ENCODE data around the gene RAD18. TPM values are rescaled to one million over a fixed set of nuclear protein-coding genes. Genes with fewer than 3 reads are reported as not detected.

RAD18 gene
- total and polyA plus RNA-seq, 9 donors = 2.9 to 9.2 (median 7.8) TPM

GRCh38 chr3:8987645-8988383 is 24.5 kb upstream of the RAD18 start:
- no peaks in the 10 kb centered on the region for H3K9me3 ChIP-seq
- TF ChIP-seq POLR2A (IDR thresholded peaks at IDR 0.05) (no peak), EP300 (IDR thresholded peaks at IDR 0.05) (no peak), CTCF (IDR thresholded peaks at IDR 0.05) (peak; percentile 38 to 48 (median 41))
- intact Hi-C loops (cut with DNase I) = loop anchor here in 3 of 4 donors (2.0 to 5.0 kb wide), 2 partner anchors 79 to 314 kb away; no protein-coding TSS in a partner anchor
- no peaks in the 10 kb centered on the region for H3K4me1 ChIP-seq (ENCODE audit: insufficient read depth)
- 42 to 52% (median 44%) methylated on average over 15 of the region's 15 CpGs for WGBS, 3 donors
- DNase-seq = peak; percentile 47 to 79 (median 69)
- no peaks in the 10 kb centered on the region for H3K36me3 ChIP-seq
- H3K27me3 ChIP-seq = no peaks in the 10 kb centered on the region
- H3K4me3 ChIP-seq = no peak overlapping the region
- H3K27ac ChIP-seq = no peak overlapping the region

GRCh38 chr3:8987226-8987625 is 24.0 kb upstream of the RAD18 start:
- Histone ChIP-seq H3K9me3 (no peaks in the 10 kb centered on the region), H3K36me3 (no peaks in the 10 kb centered on the region), H3K27ac (no peak overlapping the region), H3K4me3 (no peak overlapping the region), H3K4me1 (ENCODE audit: insufficient read depth) (no peaks in the 10 kb centered on the region), H3K27me3 (no peaks in the 10 kb centered on the region)
- DNase-seq = no peak
- intact Hi-C loops (cut with DNase I) = loop anchor here in 2 of 4 donors (5.0 kb wide), 1 partner anchor 315 kb away; no protein-coding TSS in a partner anchor
- 83 to 92% (median 86%) methylated on average over 6 of the region's 6 CpGs for WGBS, 3 donors
- TF ChIP-seq CTCF (IDR thresholded peaks at IDR 0.05) (no peak), EP300 (IDR thresholded peaks at IDR 0.05) (no peak)

GRCh38 chr3:8986741-8987140 is 23.5 kb upstream of the RAD18 start:
- no peak overlapping the region for H3K27ac ChIP-seq
- 83 to 84% (median 84%) methylated on average over 6 of the region's 6 CpGs for WGBS, 3 donors
- no peaks in the 10 kb centered on the region for H3K9me3 ChIP-seq

GRCh38 chr3:8985876-8986275 is 22.6 kb upstream of the RAD18 start:
- intact Hi-C loops (cut with DNase I) = loop anchor here in 2 of 4 donors (5.0 kb wide), 1 partner anchor 316 kb away; no protein-coding TSS in a partner anchor
- 82 to 89% (median 86%) methylated on average over 9 of the region's 9 CpGs for WGBS, 3 donors
- no peak for DNase-seq

More at GRCh38 chr3:8986741-8987140, 23.5 kb upstream of the RAD18 start:
- DNase-seq = no peak
- H3K36me3 ChIP-seq = no peaks in the 10 kb centered on the region
- no peaks in the 10 kb centered on the region for H3K4me1 ChIP-seq (ENCODE audit: insufficient read depth)
- intact Hi-C loops (cut with DNase I) = loop anchor here in 2 of 4 donors (5.0 kb wide), 1 partner anchor 316 kb away; no protein-coding TSS in a partner anchor
- no peak overlapping the region for H3K4me3 ChIP-seq
- no peak for TF ChIP-seq CTCF (IDR thresholded peaks at IDR 0.05)
- TF ChIP-seq POLR2A (IDR thresholded peaks at IDR 0.05) = no peak
- no peak for TF ChIP-seq EP300 (IDR thresholded peaks at IDR 0.05)
- no peaks in the 10 kb centered on the region for H3K27me3 ChIP-seq

GRCh38 chr3:8985411-8985831 is 22.1 kb upstream of the RAD18 start:
- Histone ChIP-seq H3K27me3 (no peaks in the 10 kb centered on the region), H3K36me3 (no peaks in the 10 kb centered on the region), H3K9me3 (no peaks in the 10 kb centered on the region), H3K4me3 (no peak overlapping the region), H3K4me1 (ENCODE audit: insufficient read depth) (no peaks in the 10 kb centered on the region), H3K27ac (no peak overlapping the region)
- intact Hi-C loops (cut with DNase I) = loop anchor here in 2 of 4 donors (5.0 kb wide), 1 partner anchor 317 kb away; no protein-coding TSS in a partner anchor
- WGBS, 3 donors = 95 to 96% (median 95%) methylated on average over 37 of the region's 37 CpGs
- no peak for DNase-seq
- TF ChIP-seq POLR2A (IDR thresholded peaks at IDR 0.05) (no peak), CTCF (IDR thresholded peaks at IDR 0.05) (no peak), EP300 (IDR thresholded peaks at IDR 0.05) (no peak)

More at GRCh38 chr3:8985876-8986275, 22.6 kb upstream of the RAD18 start:
- no peaks in the 10 kb centered on the region for H3K36me3 ChIP-seq
- no peaks in the 10 kb centered on the region for H3K4me1 ChIP-seq (ENCODE audit: insufficient read depth)
- H3K27me3 ChIP-seq = no peaks in the 10 kb centered on the region
- H3K27ac ChIP-seq = no peak overlapping the region
- no peak for TF ChIP-seq POLR2A (IDR thresholded peaks at IDR 0.05)
- no peak overlapping the region for H3K4me3 ChIP-seq
- no peaks in the 10 kb centered on the region for H3K9me3 ChIP-seq

All from ovary (tissue), 9 donors.